GM12891 (cell line): Measurements from ENCODE around the gene SRP54.
A peak's percentile ranks its signal among the peaks of the same experiment; 100 is the strongest.

Experiments
- DNase-seq: peaks from one replicate; pipeline ENCODE4 v3.0.0; 2011; ENCODE audit warnings: low spot score; ENCODE audit not compliant: insufficient read length
- FAIRE-seq: peaks from 2 replicates; lab custom pipeline; 2011; peaks lifted over from hg19 to GRCh38; lab: Jason Lieb, UNC
- PAX5 ChIP-seq: IDR thresholded peaks from 2 replicates; pipeline ENCODE4 v1.6.1; 2011; ENCODE audit warnings: low read length, moderate library complexity, mild to moderate bottlenecking; ENCODE audit not compliant: insufficient read depth, severe bottlenecking
- POLR2A ChIP-seq: IDR thresholded peaks from 2 replicates; pipeline ENCODE4 v1.6.1; 2011; ENCODE audit warnings: low read depth, low read length, control low read depth
- POLR2AphosphoS5 ChIP-seq: IDR thresholded peaks from 2 replicates; pipeline ENCODE4 v1.6.1; 2011; ENCODE audit warnings: low read depth, low read length, control low read depth
- POU2F2 ChIP-seq: IDR thresholded peaks from 2 replicates; pipeline ENCODE4 v1.6.1; 2011; ENCODE audit warnings: low read depth, mild to moderate bottlenecking, control low read depth, low read length, moderate library complexity
- SPI1 ChIP-seq: IDR thresholded peaks from 2 replicates; pipeline ENCODE4 v1.6.1; 2011; ENCODE audit warnings: low read depth, low read length, control low read depth
- TAF1 ChIP-seq: IDR thresholded peaks from 2 replicates; pipeline ENCODE4 v1.6.1; 2011; ENCODE audit warnings: low read depth, low read length, control low read depth

SRP54 gene

GRCh38 chr14:35068238-35069012 lies 85.6 kb downstream of the SRP54 start:
- TF ChIP-seq POLR2A (no peak), TAF1 (no peak), PAX5 (no peak), POLR2AphosphoS5 (no peak), POU2F2 (no peak), SPI1 (no peak)
- DNase-seq (no peak), FAIRE-seq (peak; percentile 57)

- FAIRE-seq (no peak), DNase-seq (no peak)
- TF ChIP-seq POLR2A (no peak), SPI1 (no peak), POLR2AphosphoS5 (no peak), PAX5 (no peak), POU2F2 (no peak), TAF1 (no peak)
Observed at GRCh38 chr14:35072226-35072625, 89.4 kb downstream of the SRP54 start.

- no peak for DNase-seq
- no peak for FAIRE-seq
- TF ChIP-seq TAF1 = no peak
- no peak for TF ChIP-seq PAX5
- no peak for TF ChIP-seq SPI1
- TF ChIP-seq POU2F2 = no peak
- no peak for TF ChIP-seq POLR2A
- no peak for TF ChIP-seq POLR2AphosphoS5
Observed at GRCh38 chr14:35073486-35073885, 90.7 kb downstream of the SRP54 start.

GRCh38 chr14:35078082-35078481 lies 95.3 kb downstream of the SRP54 start:
- FAIRE-seq (no peak), DNase-seq (no peak)
- TF ChIP-seq POLR2A = no peak
- no peak for TF ChIP-seq POU2F2
- no peak for TF ChIP-seq POLR2AphosphoS5
- TF ChIP-seq SPI1 = no peak
- TF ChIP-seq PAX5 = no peak
- no peak for TF ChIP-seq TAF1
